ENCODE results near the gene MAPKAPK2.

Gene MAPKAPK2

GRCh38 chr1:206705726-206706297, 21.1 kb downstream of the MAPKAPK2 start:
- DNase-seq, result no peak

- DNase-seq, result no peak
These were observed 21.6 kb downstream of the MAPKAPK2 start for GRCh38 chr1:206706298-206706791.

DNA sequence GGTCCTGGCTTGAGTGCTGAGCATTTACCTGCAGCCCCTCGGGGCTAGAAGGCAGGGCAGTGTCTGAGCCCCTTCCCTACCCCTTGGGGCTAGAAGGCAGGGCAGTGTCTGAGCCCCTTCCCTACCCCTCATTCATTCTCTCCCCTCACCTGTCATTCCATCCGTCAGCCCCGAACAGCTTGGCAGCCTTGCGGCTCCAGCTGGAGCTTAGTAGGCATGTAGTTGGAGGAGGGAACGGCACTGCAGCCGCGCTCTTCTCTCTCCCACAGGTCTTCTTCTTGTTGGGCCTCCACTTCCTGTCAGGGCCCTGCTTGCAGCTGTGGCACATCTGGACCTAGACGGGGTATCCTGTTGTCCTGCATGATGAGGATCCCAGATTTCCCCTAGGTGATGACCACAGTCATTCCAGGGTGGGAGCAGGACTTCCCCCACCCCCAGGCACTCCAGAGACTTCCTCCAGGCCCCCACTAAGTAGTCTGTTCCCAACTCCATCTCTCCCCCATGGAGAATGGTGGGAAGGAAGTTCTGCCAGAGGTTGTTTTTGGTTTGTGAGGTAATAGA, 22.2 kb downstream of the MAPKAPK2 start:
- DNase-seq, result no peak

- DNase-seq, result no peak
These were observed 23.4 kb downstream of the MAPKAPK2 start for GRCh38 chr1:206708058-206708457.

- DNase-seq, result no peak
These were observed 24.2 kb downstream of the MAPKAPK2 start for GRCh38 chr1:206708882-206709281.

GRCh38 chr1:206709322-206709721, 24.6 kb downstream of the MAPKAPK2 start:
- DNase-seq, result no peak

DNA sequence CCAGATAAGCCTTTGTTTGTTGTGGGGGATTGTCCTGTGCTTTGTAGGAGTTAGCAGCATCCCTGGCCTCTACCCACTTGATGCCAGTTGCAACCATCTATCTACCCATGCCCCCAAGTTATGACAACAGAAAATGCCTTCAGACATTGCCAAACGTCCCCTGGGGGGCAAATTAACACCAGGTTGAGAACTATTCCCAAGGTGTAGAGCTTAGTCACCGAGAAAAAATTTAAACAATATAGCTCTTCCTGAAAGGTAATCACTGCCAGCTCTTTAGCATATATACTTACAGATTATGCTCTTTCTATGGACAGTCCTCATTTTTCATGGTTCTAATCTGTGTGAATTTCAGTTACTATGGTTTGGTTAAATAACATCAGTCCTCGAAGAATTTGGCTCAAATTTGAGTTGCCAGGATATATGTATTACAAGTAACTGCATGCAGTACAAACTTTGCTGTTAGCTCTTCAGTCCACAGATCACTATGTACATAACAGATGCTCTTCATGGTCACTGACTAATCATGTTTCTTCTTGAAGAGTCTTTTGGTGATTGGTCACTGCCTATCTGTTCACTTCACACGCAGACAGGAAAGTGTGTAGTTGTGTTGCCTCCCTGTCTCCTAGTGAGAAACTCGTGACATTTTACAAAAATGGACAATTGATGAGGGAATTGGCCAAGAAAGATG, 25.2 kb downstream of the MAPKAPK2 start:
- DNase-seq, result no peak

DNA sequence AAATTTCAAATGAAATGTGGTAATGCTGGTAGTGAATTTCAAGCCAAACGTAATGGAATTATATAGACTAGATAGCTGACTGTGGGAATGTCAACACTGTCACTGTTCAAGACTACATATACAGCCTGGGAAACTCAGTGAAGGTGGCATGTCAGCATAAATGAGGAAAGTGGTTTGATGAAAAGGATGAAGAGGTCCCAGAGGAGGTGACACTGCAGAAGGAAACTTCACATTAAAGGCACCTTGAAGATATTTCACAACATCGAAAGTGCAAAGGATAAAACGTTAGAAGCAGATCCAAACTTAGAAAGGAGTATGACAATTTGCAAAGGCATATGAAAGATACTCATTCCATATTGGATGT, 25.7 kb downstream of the MAPKAPK2 start:
- DNase-seq, result no peak

DNA sequence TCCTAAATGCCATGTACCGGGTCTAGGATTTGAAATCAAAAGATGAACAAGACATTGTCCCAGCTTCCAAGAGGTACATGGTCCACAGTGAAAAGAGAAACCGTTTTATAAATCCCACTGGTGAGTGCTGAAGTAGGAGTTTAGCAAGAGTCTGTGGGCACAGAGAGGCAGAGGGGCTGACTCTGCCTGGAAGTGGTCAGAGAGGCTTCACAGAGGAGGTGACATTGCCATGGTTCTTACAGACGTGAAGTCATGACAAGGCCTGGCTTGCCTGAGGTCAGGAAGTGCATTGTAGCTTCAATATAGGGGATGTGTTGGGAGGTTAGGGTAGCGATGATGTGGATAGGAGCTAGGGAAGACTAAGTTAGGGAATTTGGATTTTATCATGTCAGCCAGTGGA, 28.4 kb downstream of the MAPKAPK2 start:
- DNase-seq, result peak; percentile 15

GRCh38 chr1:206713910-206714312, 29.2 kb downstream of the MAPKAPK2 start:
- no peak for DNase-seq

GRCh38 chr1:206714331-206715058, 29.8 kb downstream of the MAPKAPK2 start:
- peak; percentile 27 for DNase-seq

- no peak for DNase-seq
These were observed 30.4 kb downstream of the MAPKAPK2 start for GRCh38 chr1:206715120-206715519.

DNA sequence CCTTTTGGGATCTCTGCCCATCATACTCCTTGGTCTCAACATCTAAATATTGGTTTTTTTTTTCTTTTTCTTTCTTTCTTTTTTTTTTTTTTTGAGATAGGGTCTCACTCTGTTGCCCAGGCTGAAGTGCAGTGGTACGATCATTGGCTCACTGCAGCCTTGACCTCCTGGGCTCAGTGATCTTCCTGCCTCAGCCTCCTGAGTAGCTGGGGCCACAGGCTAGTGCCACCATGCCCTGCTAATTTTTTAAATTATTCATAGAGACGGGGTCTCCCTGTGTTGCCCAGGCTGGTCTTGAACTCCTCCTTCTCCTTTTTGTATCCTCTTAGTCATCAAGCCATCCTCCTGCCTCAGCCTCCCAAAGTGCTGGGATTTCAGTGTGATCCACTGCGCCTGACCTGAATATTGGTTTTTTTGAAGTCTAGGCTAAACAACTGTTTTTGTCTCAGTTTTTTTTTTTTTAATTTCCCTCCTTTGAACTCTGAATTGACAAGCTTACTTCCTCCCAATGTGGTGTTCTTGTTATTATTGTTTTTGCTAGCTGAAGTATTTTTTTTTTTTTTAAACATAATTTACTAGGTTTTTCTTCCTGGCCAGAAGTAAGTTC, 30.9 kb downstream of the MAPKAPK2 start:
- peak; percentile 67 for DNase-seq

GRCh38 chr1:206716159-206716869, 31.6 kb downstream of the MAPKAPK2 start:
- no peak for DNase-seq

DNA sequence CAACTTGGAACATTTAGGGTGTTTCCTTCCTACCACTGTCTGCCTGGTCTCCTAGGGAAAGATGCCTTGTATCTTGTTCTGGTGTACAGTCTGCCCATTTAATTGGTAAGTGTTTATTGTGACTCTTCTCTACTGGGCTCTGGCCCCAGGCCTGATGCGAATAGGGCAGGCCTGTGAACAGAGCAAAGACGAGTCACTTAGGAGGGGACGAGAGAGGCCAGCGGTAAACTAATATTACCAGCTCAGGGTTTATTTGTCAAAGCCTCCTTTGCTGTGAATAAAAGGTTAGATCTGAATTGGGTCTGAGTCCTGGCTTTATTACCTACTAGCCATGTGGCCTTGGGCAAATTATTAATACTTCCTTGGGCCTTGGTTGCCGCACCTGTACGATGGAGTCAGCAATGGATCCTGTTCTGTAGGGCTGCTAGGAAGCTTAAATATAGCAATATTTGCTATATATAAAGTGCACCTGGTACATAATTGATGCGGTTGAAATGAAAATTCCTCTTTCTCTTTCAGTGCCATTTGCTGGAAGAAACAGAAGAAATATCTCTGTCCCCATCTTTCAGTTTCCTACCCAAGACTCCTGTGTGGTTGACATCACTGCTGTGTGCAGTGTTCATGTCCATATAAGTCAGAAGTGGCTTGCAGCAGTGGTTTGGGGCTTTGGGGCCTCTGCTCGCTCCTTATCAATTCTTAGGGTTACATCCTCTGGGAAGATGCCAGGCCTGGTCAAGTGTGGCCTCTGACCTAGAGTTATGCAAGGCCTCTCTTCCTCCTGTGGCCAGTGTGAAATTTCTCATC, 32.4 kb downstream of the MAPKAPK2 start:
- peak; percentile 39 for DNase-seq

GRCh38 chr1:206717674-206717989, 32.9 kb downstream of the MAPKAPK2 start:
- DNase-seq, result no peak

DNA sequence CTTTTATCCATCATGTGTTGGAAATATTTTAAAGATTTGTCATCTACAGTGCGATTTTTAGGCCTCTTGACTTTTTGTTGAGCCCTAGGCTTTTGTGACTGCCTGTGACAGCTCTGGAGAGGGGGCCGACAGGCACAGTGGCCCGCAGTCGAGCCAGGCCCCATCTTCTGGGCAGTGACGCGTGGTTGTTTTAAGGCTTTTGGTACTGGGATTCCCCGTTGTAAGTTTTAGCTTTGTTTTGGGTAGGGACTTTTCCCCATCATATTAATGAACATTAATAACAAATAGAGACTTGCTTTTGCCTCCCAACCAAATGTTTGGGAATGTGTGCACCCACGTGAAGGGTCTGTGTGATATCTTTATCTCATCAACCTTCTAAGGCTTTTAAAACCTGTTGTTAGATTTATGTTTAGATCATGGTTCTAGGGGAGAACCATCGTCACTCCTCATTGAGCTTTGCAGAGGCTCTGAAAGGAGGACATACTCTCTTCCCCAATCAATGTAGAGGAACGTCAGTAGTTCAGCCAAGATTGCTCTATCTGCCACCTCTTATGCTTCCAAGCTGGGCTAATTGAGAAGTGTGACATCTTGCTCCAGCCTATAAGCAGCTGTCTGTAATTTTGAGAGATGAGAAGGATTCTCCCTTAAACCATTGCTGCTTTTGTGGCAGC, 34.6 kb downstream of the MAPKAPK2 start:
- DNase-seq, result no peak

DNA sequence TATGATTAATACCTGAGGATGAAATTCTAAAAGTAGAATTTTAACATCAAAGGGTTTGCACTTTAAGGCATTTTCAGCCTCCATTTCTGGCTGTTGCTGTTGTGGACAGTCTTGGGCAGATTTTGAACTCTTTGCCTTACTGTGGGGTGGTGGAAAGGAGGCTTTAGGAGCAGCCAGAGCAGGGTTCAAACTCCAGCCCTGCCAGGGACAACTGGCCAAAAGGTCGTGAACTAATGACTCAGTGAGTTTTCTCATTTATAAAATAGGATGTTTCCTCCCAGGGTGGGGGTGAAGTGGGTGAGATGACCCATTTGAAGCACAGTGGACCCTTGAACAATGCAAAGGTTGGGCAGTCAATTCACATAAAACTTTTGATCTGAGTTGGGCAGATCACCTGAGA, 36.7 kb downstream of the MAPKAPK2 start:
- no peak for DNase-seq

DNA sequence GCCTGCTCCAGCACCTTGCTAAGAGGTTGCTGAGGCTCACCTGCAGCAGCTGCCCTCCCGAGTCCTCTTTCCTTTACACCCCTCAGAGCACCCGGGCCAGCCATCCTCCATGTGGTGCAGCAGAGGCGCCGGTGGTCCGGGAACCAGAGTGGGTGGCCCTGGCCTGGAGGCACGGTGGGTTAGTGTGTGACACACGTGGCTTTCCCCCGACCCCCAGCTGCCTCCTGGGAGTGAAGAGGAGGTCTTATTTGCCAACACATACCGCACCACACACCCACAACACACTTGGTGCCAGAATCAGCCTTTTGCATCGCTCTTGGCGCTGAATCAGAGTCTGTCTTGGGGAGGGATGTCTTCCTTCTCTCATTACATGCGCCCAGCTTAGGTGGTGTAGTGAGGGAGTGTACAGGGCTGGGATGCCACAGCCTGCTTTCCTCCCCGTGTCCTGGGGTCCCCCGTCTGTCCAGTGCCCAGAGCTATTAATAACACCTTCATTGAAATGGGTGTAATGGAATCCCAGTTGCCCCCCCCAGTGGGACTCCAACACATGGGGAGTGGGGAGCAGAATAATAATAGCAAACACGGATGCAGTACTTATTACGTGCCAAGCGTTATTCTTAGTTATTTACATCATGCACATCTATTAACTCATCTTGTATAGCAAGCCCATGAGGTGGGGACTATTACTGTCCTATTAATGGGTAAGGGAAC, 38.2 kb downstream of the MAPKAPK2 start:
- DNase-seq, result no peak

GRCh38 chr1:206723462-206723804, 38.7 kb downstream of the MAPKAPK2 start:
- no peak for DNase-seq

All from central memory CD4-positive, alpha-beta T cell (primary cell).